KOPT-K1 (cell line): ENCODE results near the gene MYDGF.

Experiments used
- H3K27ac ChIP-seq: fragments of 200-600 bp; sonication (generic); 2 replicates; pipeline ENCODE4 v1.5.1; 2016; ENCODE audit warnings: antibody characterized with exemption, mild to moderate bottlenecking, low read depth, low read length; ENCODE audit not compliant: poor library complexity, severe bottlenecking
- H3K36me3 ChIP-seq: fragments of 200-600 bp; sonication (generic); 2 replicates; pipeline ENCODE4 v1.5.1; 2017; ENCODE audit warnings: antibody characterized with exemption, mild to moderate bottlenecking, low read length, moderate library complexity; ENCODE audit not compliant: insufficient read depth
- H3K9me3 ChIP-seq: fragments of 200-600 bp; sonication (generic); 2 replicates; pipeline ENCODE4 v1.5.1; 2017; ENCODE audit warnings: antibody characterized with exemption, low read length, mild to moderate bottlenecking; ENCODE audit not compliant: insufficient read depth, poor library complexity, severe bottlenecking

MYDGF gene

DNA sequence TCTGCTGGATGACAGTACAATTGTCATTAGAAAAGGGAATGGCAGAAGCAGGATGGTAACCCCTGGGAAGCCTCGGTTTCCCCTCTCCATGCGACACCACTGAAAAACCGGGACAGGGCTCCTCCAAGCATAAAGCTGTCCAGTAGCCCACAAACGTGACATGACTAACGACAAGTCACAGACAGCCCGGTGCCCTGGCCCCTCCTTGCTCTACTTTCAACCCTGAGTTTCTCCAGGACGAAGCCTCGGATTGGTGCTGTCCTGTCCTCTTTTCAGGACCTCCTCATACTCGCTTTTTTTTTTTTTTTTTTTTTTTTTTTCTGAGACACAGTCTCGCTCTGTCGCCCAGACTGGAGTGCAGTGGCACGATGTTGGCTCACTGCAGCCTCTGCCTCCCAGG lies 37.2 kb upstream of the MYDGF start:
- no peak overlapping the region for H3K27ac ChIP-seq
- H3K36me3 ChIP-seq = peaks cover 95% of the 10 kb centered on the region

DNA sequence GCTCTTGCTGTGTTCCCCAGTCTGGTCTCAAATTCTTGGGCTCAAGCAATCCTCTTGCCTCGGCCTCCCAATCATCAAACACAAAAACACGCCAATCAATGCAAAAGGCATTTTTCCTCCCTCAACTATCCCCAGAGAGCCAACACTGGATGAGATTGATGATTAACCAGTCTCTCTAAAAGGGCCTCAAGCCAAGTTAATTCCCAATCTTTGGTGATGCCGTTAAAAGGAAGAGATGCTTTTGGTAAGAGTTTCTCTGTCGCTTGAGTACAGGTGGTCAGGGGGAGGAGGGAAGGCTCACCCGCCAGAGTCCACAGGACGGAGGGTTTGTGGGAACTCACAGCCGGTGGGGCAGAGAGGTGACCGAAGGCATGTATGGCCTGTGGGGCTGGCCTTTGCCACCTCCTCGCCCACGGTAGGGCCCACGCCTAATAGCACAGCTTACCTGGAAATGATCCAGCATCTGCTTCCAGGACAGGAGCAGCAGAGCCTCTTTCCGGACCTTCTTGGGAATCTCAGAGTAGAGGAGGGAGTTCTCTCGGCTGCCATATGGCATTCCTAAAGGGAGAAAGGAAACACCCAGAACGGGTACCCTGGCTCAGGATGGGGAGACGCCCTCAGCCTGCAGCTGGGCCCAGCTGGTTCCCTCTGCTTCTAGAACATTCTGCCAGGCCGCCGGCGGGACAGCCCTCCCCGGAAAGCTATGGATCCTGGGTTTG lies 35.4 kb upstream of the MYDGF start:
- H3K36me3 ChIP-seq = peaks cover 95% of the 10 kb centered on the region
- H3K27ac ChIP-seq = no peak overlapping the region
- no peaks in the 10 kb centered on the region for H3K9me3 ChIP-seq

More for the DNA sequence above, 37.2 kb upstream of the MYDGF start:
- H3K9me3 ChIP-seq = no peaks in the 10 kb centered on the region

DNA sequence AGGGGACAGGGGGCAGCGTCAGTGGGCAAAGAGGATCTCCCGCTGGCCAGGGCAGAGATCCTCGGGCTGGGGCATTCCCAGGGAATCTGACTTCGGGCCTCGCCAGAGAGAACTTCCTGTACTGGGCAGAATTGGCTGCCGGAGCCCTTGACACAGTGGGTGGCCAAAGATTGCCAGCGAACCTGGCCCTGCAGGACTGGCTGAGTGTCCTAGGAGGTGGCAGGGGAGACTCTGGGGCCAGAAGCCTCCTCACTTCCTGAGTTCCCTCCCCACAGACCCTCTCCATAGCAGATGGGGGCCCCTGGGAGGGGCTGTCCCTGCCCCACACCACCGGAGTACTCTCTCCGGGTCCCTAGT lies 34.2 kb upstream of the MYDGF start:
- no peaks in the 10 kb centered on the region for H3K9me3 ChIP-seq
- H3K36me3 ChIP-seq = peaks cover 95% of the 10 kb centered on the region
- no peak overlapping the region for H3K27ac ChIP-seq

DNA sequence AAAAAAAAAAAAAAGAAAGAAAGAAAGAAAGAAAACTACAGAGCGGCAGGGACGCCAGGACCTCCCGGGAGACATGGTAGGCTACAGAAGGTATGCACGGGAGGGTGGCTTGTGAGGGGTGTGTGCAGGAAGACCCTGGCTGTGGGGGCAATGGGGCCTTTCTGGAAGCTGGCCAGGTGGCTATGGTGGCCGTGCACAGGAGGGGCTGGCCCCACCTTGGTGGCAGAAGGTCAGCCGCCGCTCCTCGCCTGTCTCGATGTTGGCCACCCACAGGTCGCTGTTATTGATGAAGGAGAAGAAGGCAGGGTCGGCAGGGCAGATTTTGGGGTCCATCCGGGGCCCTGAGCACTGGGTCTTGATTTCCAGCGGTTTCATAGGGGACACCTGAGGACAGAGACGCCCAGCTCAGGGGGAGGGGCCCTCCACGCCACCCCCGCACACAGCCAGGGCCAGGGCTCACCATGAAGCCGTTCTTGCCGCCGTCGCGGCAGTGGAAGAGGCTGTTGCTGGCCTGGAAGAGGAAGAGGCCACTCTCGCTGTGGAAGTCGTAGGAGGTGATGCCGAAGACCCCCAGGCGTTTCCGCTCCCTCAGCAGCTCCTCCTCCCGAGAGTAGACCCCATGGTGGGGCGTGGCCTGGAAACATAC lies 33.7 kb upstream of the MYDGF start:
- no peaks in the 10 kb centered on the region for H3K9me3 ChIP-seq
- no peak overlapping the region for H3K27ac ChIP-seq
- peaks cover 93% of the 10 kb centered on the region for H3K36me3 ChIP-seq

DNA sequence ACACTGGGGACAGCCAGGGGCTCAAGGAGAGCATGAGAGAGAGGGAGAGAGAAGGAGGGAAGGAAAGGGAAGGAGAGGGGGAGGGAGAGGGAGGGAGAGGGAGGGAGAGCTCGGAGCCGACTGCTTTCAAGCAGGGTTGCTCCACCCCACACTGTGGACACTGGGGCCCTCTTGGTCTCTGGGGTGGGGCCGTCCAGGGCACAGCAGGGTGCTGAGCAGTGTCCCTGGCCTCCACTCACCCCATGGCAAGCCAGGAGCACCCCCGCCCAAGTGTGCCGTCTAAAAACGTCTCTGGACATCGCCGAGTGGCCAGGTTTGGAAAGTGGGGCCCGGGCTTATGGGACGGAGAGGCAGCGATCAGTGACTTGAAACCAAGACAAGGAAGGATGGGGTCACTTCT lies 32.6 kb upstream of the MYDGF start:
- H3K9me3 ChIP-seq = no peaks in the 10 kb centered on the region
- H3K27ac ChIP-seq = no peak overlapping the region
- peaks cover 92% of the 10 kb centered on the region for H3K36me3 ChIP-seq

DNA sequence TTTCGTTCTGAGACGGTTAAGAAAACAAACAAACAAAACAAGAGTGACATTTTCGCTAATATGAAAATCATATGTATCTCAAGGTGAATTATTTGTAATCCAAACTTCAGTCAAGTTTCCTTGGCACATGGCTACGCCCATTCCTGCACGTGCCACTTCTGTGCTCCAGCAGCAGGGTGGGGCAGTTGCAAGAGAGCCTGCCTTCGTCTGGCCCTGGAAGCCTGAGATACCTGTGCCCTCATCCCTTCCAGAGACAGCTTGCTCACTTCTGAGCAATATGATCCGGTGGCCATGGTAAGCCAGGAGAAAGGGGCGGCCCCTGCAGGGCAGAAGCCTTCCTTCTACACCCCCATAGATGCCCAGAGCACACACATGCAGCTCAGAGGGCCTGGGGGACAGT lies 31.4 kb upstream of the MYDGF start:
- H3K9me3 ChIP-seq = no peaks in the 10 kb centered on the region
- H3K27ac ChIP-seq = no peak overlapping the region
- H3K36me3 ChIP-seq = peaks cover 94% of the 10 kb centered on the region

DNA sequence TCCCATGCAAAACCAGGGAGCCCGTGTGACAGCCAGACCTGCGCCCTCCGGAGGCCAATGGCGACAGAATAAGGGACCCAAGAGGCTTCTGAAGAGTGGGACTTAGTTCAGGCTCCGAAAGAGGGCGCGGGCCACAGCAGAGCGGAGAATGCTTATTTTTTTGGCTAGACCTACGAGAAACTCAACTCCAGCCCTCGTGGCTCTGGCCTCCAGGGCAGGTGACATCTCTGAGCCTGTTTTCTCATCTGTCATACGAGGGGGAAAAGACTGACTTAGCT lies 30.5 kb upstream of the MYDGF start:
- no peak overlapping the region for H3K27ac ChIP-seq
- H3K9me3 ChIP-seq = no peaks in the 10 kb centered on the region
- peaks cover 97% of the 10 kb centered on the region for H3K36me3 ChIP-seq

DNA sequence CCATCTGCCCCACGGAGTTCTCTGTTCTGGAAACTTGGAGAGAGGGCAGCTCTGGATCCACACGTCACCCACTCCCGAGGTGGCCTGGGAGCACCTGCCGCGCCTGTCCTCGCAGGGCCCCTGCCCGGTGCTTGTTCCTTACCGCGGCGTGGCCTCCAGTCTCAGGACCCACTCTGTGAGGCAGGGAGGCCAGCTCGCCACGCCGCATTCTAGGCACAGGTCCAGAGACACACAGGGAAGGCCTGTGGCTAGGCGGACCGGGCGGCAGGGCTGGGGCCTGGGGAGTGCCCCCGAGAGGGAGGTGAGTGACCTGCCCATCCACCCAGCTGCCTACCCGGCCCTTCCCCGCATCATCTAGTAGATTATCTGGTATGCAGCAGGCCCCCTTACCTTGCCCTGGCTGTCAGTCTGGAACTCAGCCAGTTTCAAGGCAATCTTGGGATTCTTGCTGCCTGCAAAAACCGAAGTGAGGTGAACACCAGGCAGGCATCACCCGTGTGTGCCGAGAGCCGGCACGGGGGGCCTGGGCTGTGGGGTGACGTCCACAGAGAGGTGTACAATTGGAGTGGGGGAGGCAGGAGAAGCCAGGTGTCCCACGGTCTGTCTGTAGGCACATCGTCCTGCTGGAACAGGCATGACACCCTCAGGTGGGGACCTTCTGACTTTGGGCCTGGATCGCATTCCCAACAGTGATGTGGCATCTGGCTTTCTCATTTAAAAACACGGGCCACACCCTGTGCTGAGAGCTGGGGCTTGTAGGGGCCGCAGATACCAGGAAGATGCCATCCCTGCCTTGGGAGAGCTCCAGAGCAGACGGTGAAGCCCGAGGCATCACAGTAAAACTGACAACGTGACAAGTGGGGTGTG lies 29.9 kb upstream of the MYDGF start:
- Histone ChIP-seq H3K36me3 (peaks cover 97% of the 10 kb centered on the region), H3K9me3 (no peaks in the 10 kb centered on the region), H3K27ac (no peak overlapping the region)

DNA sequence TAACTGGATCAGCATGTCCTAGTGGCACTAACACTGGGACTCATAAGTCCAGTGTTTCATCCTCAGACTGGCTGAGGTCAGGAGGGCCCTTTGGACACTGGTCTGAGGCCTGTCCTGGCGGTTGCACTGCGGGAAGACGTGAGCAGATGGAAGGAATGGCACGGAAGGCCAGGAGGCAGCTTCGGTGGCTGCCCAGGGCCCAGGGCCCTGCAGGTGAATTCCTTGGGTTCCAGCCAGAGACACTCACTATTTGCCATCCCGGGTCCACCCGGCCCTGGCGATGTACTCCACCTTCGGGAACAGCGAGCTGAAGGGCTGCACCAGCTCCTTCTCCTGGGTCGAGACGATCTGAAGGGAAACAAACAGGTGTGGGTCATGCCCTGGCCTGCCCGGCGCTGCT lies 27.2 kb upstream of the MYDGF start:
- Histone ChIP-seq H3K9me3 (no peaks in the 10 kb centered on the region), H3K27ac (no peak overlapping the region), H3K36me3 (peaks cover 97% of the 10 kb centered on the region)

DNA sequence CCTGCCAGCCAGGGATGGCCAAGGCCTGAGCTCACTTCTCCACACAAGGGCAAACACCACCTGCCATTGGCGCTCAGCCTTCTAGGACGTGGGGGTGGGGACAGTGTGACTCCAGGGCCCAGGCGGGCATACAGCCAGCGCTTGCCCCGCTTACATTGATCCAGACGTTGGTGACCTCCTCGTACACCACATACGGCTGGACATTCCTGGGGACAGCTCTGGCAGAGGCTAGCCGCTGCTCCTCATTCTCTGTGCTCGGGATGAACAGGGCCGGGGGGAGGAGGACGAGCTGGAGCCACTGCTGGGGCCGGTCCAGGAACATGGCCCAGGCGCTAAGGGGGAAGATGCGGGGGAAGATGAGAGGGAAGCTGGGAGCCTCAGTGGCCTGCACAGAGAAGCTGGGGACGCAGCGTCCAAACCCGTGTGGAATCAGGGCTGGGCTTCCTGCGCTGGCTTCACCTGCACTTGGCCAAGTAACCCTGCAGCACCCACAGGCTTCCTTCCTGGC lies 25.1 kb upstream of the MYDGF start:
- H3K36me3 ChIP-seq = peaks cover 96% of the 10 kb centered on the region
- H3K27ac ChIP-seq = no peak overlapping the region
- no peaks in the 10 kb centered on the region for H3K9me3 ChIP-seq

DNA sequence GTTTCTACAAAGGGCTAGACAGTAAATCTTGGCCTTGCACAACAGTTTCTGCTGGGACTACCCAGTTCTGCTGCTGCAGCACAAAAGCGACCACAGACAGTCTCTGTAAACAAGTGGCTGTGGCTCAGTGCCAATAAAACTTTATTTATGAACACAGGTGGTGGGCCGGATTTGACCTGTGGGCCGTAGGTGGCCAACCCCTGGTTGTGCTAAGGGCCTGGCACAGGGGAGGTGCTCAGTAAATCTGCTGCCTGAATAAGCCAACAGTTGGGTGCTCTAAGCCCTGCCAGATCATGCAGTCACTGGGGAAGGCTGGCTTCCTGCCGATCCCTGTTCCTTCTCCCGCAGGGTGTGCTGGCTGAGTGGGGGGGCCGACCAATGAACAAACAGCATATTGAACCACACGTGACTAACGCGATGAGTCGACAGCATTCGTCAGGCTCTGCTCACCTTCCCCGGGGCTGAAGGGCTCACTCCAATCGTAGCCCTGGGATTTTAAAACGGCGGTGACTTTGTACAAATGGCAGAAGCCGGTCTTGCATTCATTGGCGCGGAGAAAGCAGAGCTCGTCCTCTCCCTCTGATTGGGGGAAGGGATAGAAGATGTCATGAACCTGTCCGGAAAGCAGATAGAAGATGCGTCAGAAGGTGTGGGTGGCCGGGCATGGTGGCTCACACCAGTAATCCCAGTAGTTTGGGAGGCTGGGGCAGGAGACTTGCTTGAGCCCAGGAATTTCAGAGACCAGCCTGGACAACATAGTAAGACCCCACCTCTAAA lies 24.3 kb upstream of the MYDGF start:
- Histone ChIP-seq H3K9me3 (no peaks in the 10 kb centered on the region), H3K36me3 (peaks cover 96% of the 10 kb centered on the region), H3K27ac (no peak overlapping the region)

DNA sequence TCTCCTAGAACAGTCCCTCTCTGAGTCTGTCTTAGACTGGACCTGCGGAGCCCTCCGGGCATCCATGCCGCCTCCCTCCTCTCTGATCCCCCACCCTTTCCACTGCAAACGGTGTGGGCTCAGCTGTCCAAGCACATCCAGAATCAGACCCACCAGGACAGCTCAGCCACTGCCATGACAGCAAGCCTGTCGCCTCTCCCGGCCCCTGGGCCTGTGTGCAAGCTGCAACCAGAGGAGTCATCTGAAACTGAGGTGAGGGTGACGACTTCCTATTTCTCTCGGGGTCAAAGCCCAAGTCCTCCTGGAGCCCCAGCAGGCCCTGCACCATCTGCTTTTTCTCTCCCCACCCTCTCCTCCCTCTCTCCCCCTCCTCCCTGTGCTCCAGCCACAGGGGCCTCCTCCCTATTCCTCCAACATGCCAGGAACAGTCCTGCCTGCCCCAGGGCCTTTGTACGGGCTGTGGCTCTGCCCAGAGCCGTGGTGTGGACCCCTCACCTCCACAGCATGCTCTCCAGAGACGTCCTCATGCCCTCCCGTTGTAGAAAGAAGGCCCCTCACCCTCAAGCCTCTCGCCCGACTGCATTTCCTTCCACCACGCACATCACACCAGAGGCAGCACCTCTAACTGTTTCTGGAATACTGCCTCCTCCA lies 23.5 kb upstream of the MYDGF start:
- Histone ChIP-seq H3K9me3 (no peaks in the 10 kb centered on the region), H3K27ac (no peak overlapping the region)

DNA sequence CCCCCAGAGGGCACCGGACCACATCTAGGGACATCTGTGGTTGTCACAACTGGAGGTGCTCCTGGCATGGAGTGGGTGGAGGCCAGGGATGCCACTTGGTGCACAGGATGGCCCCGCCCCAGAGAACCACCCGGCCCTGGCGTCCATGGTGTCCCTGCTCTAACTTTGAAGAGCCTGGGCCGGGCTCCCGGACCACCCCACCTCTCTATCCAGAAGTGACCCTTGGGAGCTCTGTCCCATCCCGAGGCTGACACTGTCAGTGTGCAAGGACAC lies 22.9 kb upstream of the MYDGF start:
- no peak overlapping the region for H3K27ac ChIP-seq
- H3K36me3 ChIP-seq = peaks cover 99% of the 10 kb centered on the region
- H3K9me3 ChIP-seq = no peaks in the 10 kb centered on the region

More for the DNA sequence above, 23.5 kb upstream of the MYDGF start:
- peaks cover 99% of the 10 kb centered on the region for H3K36me3 ChIP-seq

DNA sequence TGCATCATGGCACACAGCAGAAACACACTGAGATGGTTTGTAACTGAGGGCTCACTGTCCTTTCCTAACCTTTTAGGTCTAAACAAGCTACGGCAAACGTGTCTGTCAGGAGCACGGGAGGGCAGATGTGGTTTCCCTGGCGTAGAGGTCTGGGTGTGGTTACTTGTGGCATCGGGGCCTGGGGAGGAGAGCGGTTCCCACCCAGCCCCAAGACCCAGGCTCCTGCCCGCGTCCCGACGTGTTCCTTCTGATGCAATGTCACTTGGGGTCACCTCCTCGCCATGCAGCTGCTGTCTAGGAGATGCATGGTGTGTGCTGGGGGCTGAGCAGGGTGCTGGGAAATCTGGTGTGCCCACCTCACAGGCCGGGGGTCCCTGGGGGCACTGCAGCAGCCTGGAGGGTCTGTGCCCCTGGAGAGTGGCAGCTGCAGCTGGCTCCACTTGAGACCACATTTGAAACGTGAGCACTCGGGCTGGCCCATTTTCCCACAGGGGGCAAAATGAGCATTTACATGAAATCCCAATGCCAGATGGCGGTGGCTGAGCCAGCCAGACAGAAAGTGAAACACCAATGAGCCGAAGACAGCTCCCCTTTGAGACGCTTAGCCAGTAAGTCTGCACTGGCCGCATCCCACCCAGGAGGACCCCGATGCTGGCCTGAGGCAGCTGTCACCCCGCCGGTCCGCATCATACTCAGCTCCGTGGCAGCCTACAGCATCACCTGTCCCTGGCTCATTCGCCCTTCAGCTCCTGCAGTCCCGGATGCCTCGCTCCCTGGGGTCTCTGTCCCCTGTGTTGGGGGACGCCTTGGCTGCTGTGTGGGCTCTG lies 22.3 kb upstream of the MYDGF start:
- H3K9me3 ChIP-seq = no peaks in the 10 kb centered on the region
- H3K36me3 ChIP-seq = peaks cover 99% of the 10 kb centered on the region
- H3K27ac ChIP-seq = no peak overlapping the region
